Immature natural killer cell (primary cell): Measurements from ENCODE around the gene QKI. TPM values are rescaled to one million over a fixed set of nuclear protein-coding genes. Genes with fewer than 3 reads are reported as not detected.

Source experiments
- DNase-seq, 3 donors: peaks; one replicate each; pipeline ENCODE4 v3.0.0; 2022; ENCODE audit warnings: mixed read lengths in 1 of 3
- H3K27ac Mint-ChIP-seq, 6 donors: one replicate each; pipeline ENCODE4 v1.8.0; 2020; ENCODE audit warnings: mixed read lengths in 6 of 6, mild to moderate bottlenecking in 5 of 6, inconsistent platforms in 4 of 6, moderate library complexity in 3 of 6
- H3K27me3 Mint-ChIP-seq, 3 donors: one replicate each; pipeline ENCODE4 v1.8.0; 2020 to 2021; ENCODE audit warnings: low read depth in 3 of 3, mild to moderate bottlenecking in 3 of 3, mixed read lengths in 3 of 3, moderate library complexity in 3 of 3, inconsistent platforms in 1 of 3
- H3K36me3 Mint-ChIP-seq, 3 donors: one replicate each; pipeline ENCODE4 v1.8.0; 2020; ENCODE audit warnings: mixed read lengths in 3 of 3, inconsistent platforms in 2 of 3, mild to moderate bottlenecking in 2 of 3
- H3K4me1 Mint-ChIP-seq, 2 donors: one replicate each; pipeline ENCODE4 v1.8.0; 2020; ENCODE audit warnings: inconsistent platforms in 2 of 2, mild to moderate bottlenecking in 2 of 2, mixed read lengths in 2 of 2, moderate library complexity in 1 of 2
- H3K4me3 Mint-ChIP-seq, 5 donors: one replicate each; pipeline ENCODE4 v1.8.0; 2020; ENCODE audit warnings: mild to moderate bottlenecking in 5 of 5, mixed read lengths in 5 of 5, inconsistent platforms in 3 of 5, moderate library complexity in 3 of 5
- H3K9me3 Mint-ChIP-seq, 6 donors: one replicate each; pipeline ENCODE4 v1.8.0; 2020; ENCODE audit warnings: mild to moderate bottlenecking in 6 of 6, mixed read lengths in 6 of 6, inconsistent platforms in 4 of 6, moderate library complexity in 3 of 6
- polyA plus RNA-seq, 3 donors: library from polyadenylated mRNA; unstranded; fragments of 300-500 nt; fragmentation: Illumina TruSeq; gene quantifications; one replicate each; pipeline ENCODE4 v1.2.3, GENCODE V29; 2021

The QKI gene
- polyA plus RNA-seq, 3 donors from 2014 or later: 12.3 to 29.1 (median 21.1) TPM

GRCh38 chr6:163564534-163564933 lies 150.0 kb downstream of the QKI start:
- H3K27me3 Mint-ChIP-seq: peaks cover 0 to 2% (median 0%) of the 10 kb centered on the region in 3 donors
- H3K27ac Mint-ChIP-seq: no peak overlapping the region
- H3K36me3 Mint-ChIP-seq: peaks cover 7 to 22% (median 15%) of the 10 kb centered on the region in 3 donors
- peaks cover 0 to 2% of the 10 kb centered on the region in 2 donors for H3K4me1 Mint-ChIP-seq
- no peak overlapping the region for H3K4me3 Mint-ChIP-seq
- no peak for DNase-seq
- H3K9me3 Mint-ChIP-seq: no peaks in the 10 kb centered on the region

GRCh38 chr6:163565140-163565539 lies 150.6 kb downstream of the QKI start:
- DNase-seq: no peak
- Mint-ChIP-seq H3K36me3 (peaks cover 7 to 22% (median 15%) of the 10 kb centered on the region in 3 donors), H3K27ac (peak overlapping the region in 2 of 6 donors; percentile 8 to 41), H3K4me1 (peaks cover 0 to 2% of the 10 kb centered on the region in 2 donors), H3K27me3 (peaks cover 0 to 1% (median 0%) of the 10 kb centered on the region in 3 donors), H3K4me3 (no peak overlapping the region), H3K9me3 (no peaks in the 10 kb centered on the region)

GRCh38 chr6:163566056-163566455 lies 151.5 kb downstream of the QKI start:
- no peak for DNase-seq
- H3K27ac Mint-ChIP-seq: no peak overlapping the region
- H3K4me3 Mint-ChIP-seq: no peak overlapping the region
- H3K4me1 Mint-ChIP-seq: no peaks in the 10 kb centered on the region
- peaks cover 13 to 28% (median 21%) of the 10 kb centered on the region in 3 donors for H3K36me3 Mint-ChIP-seq
- peaks cover 0 to 1% (median 0%) of the 10 kb centered on the region in 3 donors for H3K27me3 Mint-ChIP-seq
- H3K9me3 Mint-ChIP-seq: no peaks in the 10 kb centered on the region

GRCh38 chr6:163568275-163568674 lies 153.8 kb downstream of the QKI start:
- Mint-ChIP-seq H3K4me1 (peaks cover 6 to 14% of the 10 kb centered on the region in 2 donors), H3K9me3 (no peaks in the 10 kb centered on the region), H3K27ac (no peak overlapping the region), H3K36me3 (peaks cover 18 to 40% (median 25%) of the 10 kb centered on the region in 3 donors), H3K4me3 (no peak overlapping the region), H3K27me3 (peaks cover 0 to 1% (median 0%) of the 10 kb centered on the region in 3 donors)
- DNase-seq: no peak

- H3K4me3 Mint-ChIP-seq: no peak overlapping the region
- no peaks in the 10 kb centered on the region for H3K9me3 Mint-ChIP-seq
- peaks cover 6 to 14% of the 10 kb centered on the region in 2 donors for H3K4me1 Mint-ChIP-seq
- no peak for DNase-seq
- peaks cover 0 to 1% (median 0%) of the 10 kb centered on the region in 3 donors for H3K27me3 Mint-ChIP-seq
- no peak overlapping the region for H3K27ac Mint-ChIP-seq
- peaks cover 9 to 23% (median 20%) of the 10 kb centered on the region in 3 donors for H3K36me3 Mint-ChIP-seq
Observed at GRCh38 chr6:163570579-163571231, 156.2 kb downstream of the QKI start.

- peak overlapping the region in 1 of 6 donors; percentile 54 for H3K27ac Mint-ChIP-seq
- DNase-seq: no peak
- peaks cover 6 to 14% of the 10 kb centered on the region in 2 donors for H3K4me1 Mint-ChIP-seq
- no peak overlapping the region for H3K4me3 Mint-ChIP-seq
- H3K9me3 Mint-ChIP-seq: no peaks in the 10 kb centered on the region
- peaks cover 0 to 1% (median 0%) of the 10 kb centered on the region in 3 donors for H3K27me3 Mint-ChIP-seq
- H3K36me3 Mint-ChIP-seq: peaks cover 9 to 23% (median 20%) of the 10 kb centered on the region in 3 donors
Observed at GRCh38 chr6:163571730-163572129, 157.2 kb downstream of the QKI start.

- DNase-seq: no peak
Observed at GRCh38 chr6:163572612-163573011, 158.1 kb downstream of the QKI start.

GRCh38 chr6:163573503-163574179 lies 159.1 kb downstream of the QKI start:
- H3K27me3 Mint-ChIP-seq: peaks cover 0 to 2% (median 0%) of the 10 kb centered on the region in 3 donors
- H3K27ac Mint-ChIP-seq: no peak overlapping the region
- H3K4me3 Mint-ChIP-seq: no peak overlapping the region
- H3K4me1 Mint-ChIP-seq: peaks cover 6 to 21% of the 10 kb centered on the region in 2 donors
- no peak for DNase-seq
- no peaks in the 10 kb centered on the region for H3K9me3 Mint-ChIP-seq
- peaks cover 9 to 23% (median 20%) of the 10 kb centered on the region in 3 donors for H3K36me3 Mint-ChIP-seq

More at GRCh38 chr6:163572612-163573011, 158.1 kb downstream of the QKI start:
- peak overlapping the region in 1 of 6 donors; percentile 54 for H3K27ac Mint-ChIP-seq
- no peak overlapping the region for H3K4me3 Mint-ChIP-seq
- H3K36me3 Mint-ChIP-seq: peaks cover 9 to 23% (median 20%) of the 10 kb centered on the region in 3 donors
- H3K27me3 Mint-ChIP-seq: peaks cover 0 to 2% (median 0%) of the 10 kb centered on the region in 3 donors
- H3K4me1 Mint-ChIP-seq: peaks cover 6 to 19% of the 10 kb centered on the region in 2 donors
- H3K9me3 Mint-ChIP-seq: no peaks in the 10 kb centered on the region

- H3K4me1 Mint-ChIP-seq: peaks cover 24 to 44% of the 10 kb centered on the region in 2 donors
- H3K36me3 Mint-ChIP-seq: peaks cover 3 to 16% (median 14%) of the 10 kb centered on the region in 3 donors
- H3K27ac Mint-ChIP-seq: no peak overlapping the region
- H3K4me3 Mint-ChIP-seq: no peak overlapping the region
- DNase-seq: no peak
- peaks cover 0 to 6% (median 2%) of the 10 kb centered on the region in 3 donors for H3K27me3 Mint-ChIP-seq
- H3K9me3 Mint-ChIP-seq: no peaks in the 10 kb centered on the region
Observed at GRCh38 chr6:163576114-163576513, 161.6 kb downstream of the QKI start.

GRCh38 chr6:163577404-163577803 lies 162.9 kb downstream of the QKI start:
- Mint-ChIP-seq H3K27ac (peak overlapping the region in 1 of 6 donors; percentile 43), H3K4me1 (peaks cover 22 to 37% of the 10 kb centered on the region in 2 donors), H3K27me3 (peaks cover 0 to 6% (median 2%) of the 10 kb centered on the region in 3 donors), H3K36me3 (peaks cover 0 to 8% (median 5%) of the 10 kb centered on the region in 3 donors), H3K4me3 (no peak overlapping the region), H3K9me3 (no peaks in the 10 kb centered on the region)
- DNase-seq: no peak

GRCh38 chr6:163579111-163579879 lies 164.8 kb downstream of the QKI start:
- H3K4me1 Mint-ChIP-seq: peaks cover 18 to 30% of the 10 kb centered on the region in 2 donors
- H3K27me3 Mint-ChIP-seq: peaks cover 2 to 7% (median 2%) of the 10 kb centered on the region in 3 donors
- no peak for DNase-seq
- H3K4me3 Mint-ChIP-seq: peak overlapping the region in 1 of 5 donors; percentile 1
- H3K27ac Mint-ChIP-seq: peak overlapping the region in 2 of 6 donors; percentile 7 to 15
- no peaks in the 10 kb centered on the region for H3K36me3 Mint-ChIP-seq
- no peaks in the 10 kb centered on the region for H3K9me3 Mint-ChIP-seq

GRCh38 chr6:163579880-163580295 lies 165.4 kb downstream of the QKI start:
- H3K9me3 Mint-ChIP-seq: no peaks in the 10 kb centered on the region
- H3K27me3 Mint-ChIP-seq: peaks cover 2 to 7% (median 2%) of the 10 kb centered on the region in 3 donors
- peaks cover 18 to 30% of the 10 kb centered on the region in 2 donors for H3K4me1 Mint-ChIP-seq
- no peak for DNase-seq
- H3K4me3 Mint-ChIP-seq: peak overlapping the region in 1 of 5 donors; percentile 1
- H3K27ac Mint-ChIP-seq: peak overlapping the region in 1 of 6 donors; percentile 7
- H3K36me3 Mint-ChIP-seq: no peaks in the 10 kb centered on the region

- H3K36me3 Mint-ChIP-seq: no peaks in the 10 kb centered on the region
- H3K9me3 Mint-ChIP-seq: no peaks in the 10 kb centered on the region
- H3K27me3 Mint-ChIP-seq: peaks cover 2 to 7% (median 2%) of the 10 kb centered on the region in 3 donors
- no peak for DNase-seq
- peak overlapping the region in 1 of 6 donors; percentile 9 for H3K27ac Mint-ChIP-seq
- no peak overlapping the region for H3K4me3 Mint-ChIP-seq
- H3K4me1 Mint-ChIP-seq: peaks cover 18 to 30% of the 10 kb centered on the region in 2 donors
Observed at GRCh38 chr6:163580311-163581030, 166.0 kb downstream of the QKI start.
